ENCODE data around the gene NT5DC1. TPM values are rescaled to one million over a fixed set of nuclear protein-coding genes. Genes with fewer than 3 reads are reported as not detected.
"Not testable (repeated sequence)": the region's sequence is repeated elsewhere in the genome, so short reads cannot be mapped to it uniquely, and the experiment has no call there.

The NT5DC1 gene
- total RNA-seq, 2 experiments from 2014 or later, result 26.4 to 43.7 TPM

DNA sequence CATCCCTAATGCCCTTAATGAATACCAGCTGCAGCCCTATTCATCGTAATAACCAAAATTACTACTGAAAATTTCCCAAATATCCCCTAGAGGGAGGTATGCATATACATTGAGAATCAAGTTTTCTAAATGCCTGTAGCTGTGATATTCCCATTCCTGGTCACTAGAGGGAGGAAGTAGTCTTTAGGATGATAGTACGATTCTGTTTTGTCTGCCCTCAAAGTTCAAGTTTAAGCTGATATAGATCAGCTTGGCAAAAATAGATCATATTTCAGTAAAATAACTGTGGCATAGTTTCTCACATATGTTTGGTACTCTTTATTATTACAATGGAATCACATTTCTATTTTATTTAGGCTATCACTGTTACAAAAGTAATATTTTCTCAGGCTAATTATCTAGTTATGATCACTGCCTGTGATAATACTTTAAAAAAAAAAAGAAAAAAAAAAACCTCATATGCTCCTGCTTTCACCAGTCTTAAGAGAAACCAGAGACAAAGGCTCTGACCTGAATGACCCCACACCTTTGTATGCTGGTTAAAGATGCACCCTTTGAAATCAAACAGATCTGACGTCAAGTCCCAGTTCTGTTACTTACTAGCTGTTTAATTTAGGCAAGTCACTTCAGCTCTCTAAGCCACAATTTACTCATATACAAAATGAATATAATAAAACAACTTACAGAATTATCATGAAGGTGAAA, 168.1 kb downstream of the NT5DC1 start:
- no peak overlapping the region for H3K27ac Mint-ChIP-seq
- peaks cover 20% of the 10 kb centered on the region for H3K36me3 Mint-ChIP-seq
- DNase-seq, result no peak
- peak; percentile 70 for ATAC-seq
- H3K4me3 Mint-ChIP-seq, result no peak overlapping the region
- no peaks in the 10 kb centered on the region for H3K27me3 Mint-ChIP-seq
- peaks cover 8% of the 10 kb centered on the region for H3K4me1 Mint-ChIP-seq
- H3K9me3 Mint-ChIP-seq (ENCODE audit: low read depth), result peaks cover 6% of the 10 kb centered on the region
- CTCF ChIA-PET, result interaction anchor here (0.7 to 3.3 kb wide), 14 partner anchors 8 to 303 kb away, joined by 3 to 14 read pairs (median 5); partner anchors contain the start of genes CALHM4, RWDD1, TSPYL1 and TSPYL4

DNA sequence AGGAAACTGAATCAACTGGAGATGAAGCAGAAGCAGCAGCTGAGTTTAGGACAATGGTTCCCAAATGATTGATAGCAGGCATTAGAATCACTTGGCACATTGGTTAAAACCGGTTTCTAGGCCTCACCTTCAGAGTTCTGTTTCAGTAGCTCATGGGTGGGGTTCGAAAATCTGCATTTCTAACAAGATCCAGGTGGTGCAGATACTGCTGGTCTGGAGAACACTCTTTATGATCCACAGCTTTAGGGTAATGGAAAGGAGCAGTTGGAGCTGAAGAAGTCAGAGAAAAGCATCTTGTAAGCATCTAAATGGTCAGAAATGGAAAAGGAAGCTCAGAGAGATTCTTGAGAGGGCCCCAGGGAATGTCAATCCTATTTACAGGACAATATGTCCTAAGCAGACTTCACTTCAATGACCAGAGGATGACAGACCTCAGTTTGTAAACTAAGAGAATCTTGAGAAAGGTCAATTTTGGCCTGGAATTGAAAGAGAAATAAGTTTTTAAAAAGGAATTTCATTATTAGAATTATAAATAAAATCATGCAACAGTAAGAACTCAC, 170.6 kb downstream of the NT5DC1 start:
- no peaks in the 10 kb centered on the region for H3K9me3 Mint-ChIP-seq (ENCODE audit: low read depth)
- DNase-seq, result no peak
- CTCF ChIA-PET, result interaction anchor here (1.0 to 1.3 kb wide), 2 partner anchors 8 to 9 kb away, joined by 3 read pairs; no protein-coding TSS in a partner anchor
- H3K4me3 Mint-ChIP-seq, result no peak overlapping the region
- H3K27me3 Mint-ChIP-seq, result no peaks in the 10 kb centered on the region
- peaks cover 22% of the 10 kb centered on the region for H3K4me1 Mint-ChIP-seq
- no peak overlapping the region for H3K27ac Mint-ChIP-seq
- ATAC-seq, result no peak
- H3K36me3 Mint-ChIP-seq, result peaks cover 15% of the 10 kb centered on the region

DNA sequence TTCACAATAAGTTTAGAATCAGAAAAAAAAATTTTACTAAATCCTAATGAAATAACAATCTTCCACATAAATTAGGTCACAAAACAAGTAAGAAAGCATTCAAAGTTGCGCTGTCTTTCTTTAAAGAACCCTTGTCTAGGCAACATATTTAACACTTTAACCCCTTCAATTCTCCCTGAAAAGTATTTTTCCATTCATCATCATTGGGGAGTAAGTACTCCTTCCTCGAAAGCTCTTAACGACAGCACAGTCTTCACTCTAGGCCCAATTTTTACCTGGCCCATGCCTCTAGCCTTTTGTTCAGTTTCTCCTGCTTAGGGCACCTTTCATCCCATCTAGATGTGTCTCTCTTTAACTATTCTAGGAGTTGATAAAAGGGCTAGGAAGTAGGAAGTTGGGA, 176.5 kb downstream of the NT5DC1 start:
- peaks cover 40% of the 10 kb centered on the region for H3K36me3 Mint-ChIP-seq
- H3K9me3 Mint-ChIP-seq (ENCODE audit: low read depth), result no peaks in the 10 kb centered on the region
- peaks cover 54% of the 10 kb centered on the region for H3K4me1 Mint-ChIP-seq
- no peaks in the 10 kb centered on the region for H3K27me3 Mint-ChIP-seq
- H3K27ac Mint-ChIP-seq, result peak overlapping the region; percentile 67
- peak overlapping the region; percentile 100 for H3K4me3 Mint-ChIP-seq
- no peak for ATAC-seq
- no peak for DNase-seq
- CTCF ChIA-PET, result interaction anchor here (0.8 to 1.1 kb wide), 6 partner anchors 9 to 294 kb away, joined by 3 to 7 read pairs (median 4); partner anchors contain the start of gene RWDD1

DNA sequence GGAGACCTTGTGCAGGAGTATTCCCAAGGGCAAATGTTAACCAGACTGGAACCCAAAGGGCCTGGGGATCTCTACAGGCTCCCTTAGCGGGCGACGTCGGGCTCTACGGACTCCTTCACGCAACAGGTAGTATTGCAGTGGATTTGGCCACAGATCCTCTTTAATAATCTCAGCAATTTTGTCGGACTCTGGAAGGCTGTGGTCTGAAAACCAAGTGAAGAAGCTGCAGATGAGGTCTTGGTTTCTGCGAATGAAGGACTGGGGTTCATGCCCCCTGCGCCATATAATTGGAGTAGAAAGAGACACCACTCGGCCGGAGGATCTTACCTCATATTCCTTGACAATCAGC, 177.8 kb downstream of the NT5DC1 start:
- ATAC-seq (no peak), DNase-seq (no peak)
- peak overlapping the region; percentile 99 for H3K27ac Mint-ChIP-seq
- H3K9me3 Mint-ChIP-seq (ENCODE audit: low read depth), result no peaks in the 10 kb centered on the region
- H3K36me3 Mint-ChIP-seq, result peaks cover 40% of the 10 kb centered on the region
- H3K4me1 Mint-ChIP-seq, result peaks cover 52% of the 10 kb centered on the region
- CTCF ChIA-PET, result interaction anchor here (0.7 to 2.8 kb wide), 5 partner anchors 10 to 286 kb away, joined by 3 to 15 read pairs (median 4); no protein-coding TSS in a partner anchor
- peak overlapping the region; percentile 100 for H3K4me3 Mint-ChIP-seq
- no peaks in the 10 kb centered on the region for H3K27me3 Mint-ChIP-seq

DNA sequence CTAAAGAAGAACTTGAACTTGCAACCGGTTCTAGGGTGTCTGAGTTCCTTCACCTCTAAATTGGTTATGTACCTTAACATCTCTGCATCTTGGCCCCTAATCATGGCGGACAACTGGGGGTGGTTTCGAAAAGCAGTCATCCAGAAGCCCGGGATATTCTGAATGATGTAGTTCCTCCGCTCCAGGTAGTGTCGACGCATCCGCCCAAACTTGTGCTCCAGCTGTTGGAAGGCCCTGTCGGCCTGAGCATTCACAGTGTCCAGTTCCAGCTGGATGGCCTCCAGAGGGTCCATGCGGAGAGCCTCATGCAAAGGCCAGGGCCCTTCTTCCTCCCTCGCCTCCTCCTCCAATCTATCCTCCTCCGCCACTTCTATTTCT, 178.2 kb downstream of the NT5DC1 start:
- no peak for ATAC-seq
- Mint-ChIP-seq H3K36me3 (peaks cover 38% of the 10 kb centered on the region), H3K27ac (peak overlapping the region; percentile 99), H3K9me3 (ENCODE audit: low read depth) (no peaks in the 10 kb centered on the region), H3K4me3 (peak overlapping the region; percentile 100), H3K27me3 (no peaks in the 10 kb centered on the region), H3K4me1 (peaks cover 51% of the 10 kb centered on the region)
- DNase-seq, result no peak
- CTCF ChIA-PET, result interaction anchor here (1.0 to 2.8 kb wide), 9 partner anchors 8 to 293 kb away, joined by 3 to 15 read pairs (median 4); no protein-coding TSS in a partner anchor

DNA sequence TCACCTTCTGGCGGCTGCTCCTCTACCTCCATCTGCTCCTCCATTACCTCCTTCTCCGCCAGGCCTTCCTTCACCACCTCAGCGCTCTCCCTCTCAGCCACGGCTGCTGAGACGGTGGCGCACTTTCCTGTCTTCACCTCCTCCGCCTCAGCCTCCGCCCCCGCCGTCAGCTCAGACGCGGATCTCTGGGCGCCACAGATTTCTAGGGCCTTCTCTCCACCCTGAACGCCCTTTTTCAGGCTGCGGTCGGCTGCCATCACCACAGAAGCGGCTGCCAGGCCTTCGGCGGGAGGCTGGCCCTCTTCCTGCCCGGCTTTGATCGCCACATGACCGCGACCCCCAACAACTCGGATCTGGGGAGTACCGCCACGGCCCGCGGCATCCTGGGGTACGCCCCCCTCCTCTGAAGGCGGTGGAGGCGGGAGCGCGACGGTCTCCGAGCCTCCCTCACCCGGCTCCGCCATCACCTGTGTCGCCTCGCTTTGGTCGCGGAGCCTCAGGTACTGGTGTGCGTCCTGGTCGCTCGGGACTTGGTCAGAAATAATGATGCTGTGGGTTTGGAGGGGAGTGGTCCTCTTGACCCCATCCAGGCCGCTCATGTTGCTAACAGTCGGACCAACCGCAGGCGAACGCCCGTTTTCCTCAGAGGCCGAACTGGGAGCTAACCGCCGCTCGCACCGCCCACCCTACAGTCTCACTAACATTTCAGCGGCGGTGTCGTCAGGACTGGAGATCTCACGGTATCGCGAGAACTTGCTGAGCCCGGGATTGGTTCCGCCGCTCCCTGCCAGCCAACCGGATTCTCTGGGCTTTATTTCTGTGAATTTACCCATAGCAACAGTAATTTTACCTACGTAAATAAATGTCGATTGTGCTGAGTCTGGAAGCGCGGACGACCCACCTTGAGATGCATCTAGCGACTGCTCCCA, 178.8 kb downstream of the NT5DC1 start, which contains the start of gene TSPYL1:
Gene TSPYL1, minus strand, starts transcription at position 699 of the 929 bp plus-strand sequence. Its CDS starts 100 bp downstream, at position 599.
- Mint-ChIP-seq H3K27ac (peak within 1 kb of the TSS; percentile 99), H3K36me3 (peaks cover 38% of the 10 kb centered on the region), H3K9me3 (ENCODE audit: low read depth) (no peaks in the 10 kb centered on the region), H3K27me3 (no peaks in the 10 kb centered on the region), H3K4me3 (peak within 1 kb of the TSS; percentile 100), H3K4me1 (peaks cover 51% of the 10 kb centered on the region)
- DNase-seq, result peak; percentile 98
- ATAC-seq, result peak; percentile 89
- CTCF ChIA-PET, result interaction anchor here (1.0 to 2.8 kb wide), 12 partner anchors 8 to 293 kb away, joined by 3 to 15 read pairs (median 4); partner anchors contain the start of gene TSPYL4

DNA sequence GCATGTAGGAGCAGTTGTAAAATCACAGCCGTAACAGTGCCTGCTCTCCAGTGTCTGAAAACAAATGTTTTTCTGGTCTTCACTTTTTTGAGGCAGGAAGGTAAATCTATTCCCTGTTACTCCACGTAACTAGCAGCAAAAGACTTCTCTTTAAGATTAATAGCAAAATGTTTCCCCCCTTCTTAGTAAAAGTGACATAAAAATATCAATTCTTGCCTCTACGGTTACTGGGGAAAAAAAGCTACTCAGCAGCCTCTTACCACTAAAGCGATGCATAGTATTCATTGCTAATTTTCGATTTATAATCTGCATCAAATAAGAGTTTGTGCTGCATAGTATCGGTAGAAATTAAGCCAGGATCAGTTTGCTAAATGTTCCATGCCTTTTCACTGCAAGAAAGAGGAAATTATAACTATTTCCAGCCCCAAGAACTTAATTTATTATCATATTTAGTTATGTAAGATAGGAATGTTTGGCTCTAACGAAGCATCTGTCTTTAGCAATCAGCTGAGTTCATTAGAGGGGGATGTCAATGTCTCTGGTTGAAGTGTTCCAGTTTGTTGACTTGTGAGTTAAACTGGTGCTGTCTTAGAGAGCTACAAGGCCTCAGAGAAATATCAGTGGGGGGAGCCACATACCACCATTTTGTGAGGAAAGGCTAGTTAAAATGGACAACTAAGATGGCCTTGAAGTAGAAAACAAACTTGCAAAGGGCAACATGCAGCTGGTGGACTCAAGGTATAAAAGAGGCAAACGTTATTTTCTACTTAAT, 179.7 kb downstream of the NT5DC1 start:
- no peak for ATAC-seq
- no peaks in the 10 kb centered on the region for H3K9me3 Mint-ChIP-seq (ENCODE audit: low read depth)
- CTCF ChIA-PET, result interaction anchor here (1.1 to 2.8 kb wide), 11 partner anchors 8 to 292 kb away, joined by 3 to 15 read pairs (median 6); partner anchors contain the start of gene TSPYL4

DNA sequence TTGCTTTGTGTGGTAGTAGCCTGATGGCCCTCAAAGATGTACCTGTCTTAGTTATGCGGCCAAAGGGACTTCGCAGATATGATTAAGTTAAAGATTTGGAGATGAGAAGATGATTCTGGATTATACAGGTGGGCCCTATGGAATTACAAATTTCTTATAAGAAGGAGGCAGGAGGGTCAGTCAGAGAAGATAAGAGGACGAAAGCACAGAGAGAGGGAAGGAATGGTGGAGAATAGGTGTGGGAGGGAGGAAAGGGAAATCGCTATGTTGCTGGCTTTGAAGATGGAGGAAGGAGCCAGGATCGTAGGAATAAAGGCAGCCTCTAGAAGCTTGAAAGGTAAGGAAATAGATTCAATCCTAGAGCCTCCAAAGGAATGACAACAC, 180.3 kb downstream of the NT5DC1 start:
- Mint-ChIP-seq H3K4me3 (no peak overlapping the region), H3K9me3 (ENCODE audit: low read depth) (no peaks in the 10 kb centered on the region), H3K36me3 (peaks cover 29% of the 10 kb centered on the region), H3K4me1 (peaks cover 41% of the 10 kb centered on the region), H3K27me3 (no peaks in the 10 kb centered on the region), H3K27ac (peak overlapping the region; percentile 99)
- no peak for DNase-seq
- no peak for ATAC-seq
- CTCF ChIA-PET, result interaction anchor here (0.9 to 2.8 kb wide), 4 partner anchors 16 to 280 kb away, joined by 3 to 8 read pairs (median 6); partner anchors contain the start of gene TSPYL4

More for the DNA sequence above, 179.7 kb downstream of the NT5DC1 start:
- H3K27ac Mint-ChIP-seq, result peak overlapping the region; percentile 99
- peaks cover 45% of the 10 kb centered on the region for H3K4me1 Mint-ChIP-seq
- peaks cover 32% of the 10 kb centered on the region for H3K36me3 Mint-ChIP-seq
- DNase-seq, result no peak
- H3K27me3 Mint-ChIP-seq, result no peaks in the 10 kb centered on the region
- peak overlapping the region; percentile 100 for H3K4me3 Mint-ChIP-seq

DNA sequence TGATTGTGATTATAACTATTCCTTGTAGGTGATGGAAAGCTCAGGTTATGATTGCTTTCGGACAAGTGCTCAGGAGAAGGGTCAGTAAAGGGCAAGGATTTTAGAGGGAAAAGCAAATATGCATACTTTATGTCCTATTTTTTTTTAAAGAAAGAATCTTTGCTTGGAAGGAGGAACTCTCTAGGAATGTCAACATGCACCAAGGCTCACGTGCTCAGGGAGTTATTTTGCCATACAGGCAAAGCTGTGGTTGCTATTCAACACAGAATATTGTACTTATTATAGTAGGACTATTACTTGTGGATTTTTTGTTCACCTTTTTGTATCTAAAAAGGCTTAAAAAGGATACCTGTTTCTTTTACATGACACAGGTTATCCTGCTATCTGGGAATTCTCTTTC, 182.0 kb downstream of the NT5DC1 start:
- H3K27me3 Mint-ChIP-seq, result no peaks in the 10 kb centered on the region
- H3K4me3 Mint-ChIP-seq, result no peak overlapping the region
- no peaks in the 10 kb centered on the region for H3K9me3 Mint-ChIP-seq (ENCODE audit: low read depth)
- peaks cover 26% of the 10 kb centered on the region for H3K4me1 Mint-ChIP-seq
- DNase-seq (no peak), ATAC-seq (no peak)
- H3K36me3 Mint-ChIP-seq, result peaks cover 15% of the 10 kb centered on the region
- no peak overlapping the region for H3K27ac Mint-ChIP-seq
- CTCF ChIA-PET, result interaction anchor here (1.5 to 2.1 kb wide), 3 partner anchors 250 to 278 kb away, joined by 3 to 7 read pairs (median 5); no protein-coding TSS in a partner anchor

DNA sequence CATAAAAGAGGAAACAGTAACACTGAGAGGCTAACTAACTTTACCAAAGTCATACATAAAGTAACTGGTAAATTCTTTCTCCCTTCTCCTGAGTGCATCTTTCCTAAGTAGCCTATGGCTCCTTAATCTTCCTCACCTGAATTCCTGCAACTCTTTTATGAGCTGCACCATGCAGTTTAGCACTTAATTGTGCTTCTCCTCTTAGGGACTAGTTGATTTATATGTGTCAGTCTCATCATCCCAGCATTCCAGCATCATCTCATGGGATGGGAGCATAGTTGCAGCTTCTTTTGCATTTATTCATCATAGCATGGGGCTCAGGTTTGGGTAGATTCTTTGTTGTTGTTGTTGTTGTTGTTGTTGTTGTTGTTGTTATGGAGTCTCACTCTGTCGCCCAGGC, 182.5 kb downstream of the NT5DC1 start:
- Mint-ChIP-seq H3K9me3 (ENCODE audit: low read depth) (no peaks in the 10 kb centered on the region), H3K27ac (no peak overlapping the region), H3K4me3 (no peak overlapping the region), H3K4me1 (peaks cover 22% of the 10 kb centered on the region), H3K36me3 (peaks cover 11% of the 10 kb centered on the region), H3K27me3 (no peaks in the 10 kb centered on the region)
- no peak for ATAC-seq
- no peak for DNase-seq
- CTCF ChIA-PET, result interaction anchor here (1.5 to 2.1 kb wide), 3 partner anchors 250 to 278 kb away, joined by 3 to 7 read pairs (median 5); no protein-coding TSS in a partner anchor

DNA sequence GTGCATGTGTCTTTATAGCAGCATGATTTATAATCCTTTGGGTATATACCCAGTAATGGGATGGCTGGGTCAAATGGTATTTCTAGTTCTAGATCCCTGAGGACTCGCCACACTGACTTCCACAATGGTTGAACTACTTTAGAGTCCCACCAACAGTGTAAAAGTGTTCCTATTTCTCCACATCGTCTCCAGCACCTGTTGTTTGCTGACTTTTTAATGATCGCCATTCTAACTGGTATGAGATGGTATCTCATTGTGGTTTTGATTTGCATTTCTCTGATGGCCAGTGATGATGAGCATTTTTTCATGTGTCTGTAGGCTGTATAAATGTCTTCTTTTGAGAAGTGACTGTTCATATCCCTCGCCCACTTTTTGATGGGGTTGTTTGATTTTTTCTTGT, 184.3 kb downstream of the NT5DC1 start:
- ATAC-seq; CTCF ChIA-PET; H3K4me3 Mint-ChIP-seq; DNase-seq; H3K27me3 Mint-ChIP-seq; H3K9me3 Mint-ChIP-seq (ENCODE audit: low read depth); H3K36me3 Mint-ChIP-seq; H3K27ac Mint-ChIP-seq: not testable (repeated sequence)
- H3K4me1 Mint-ChIP-seq, result peaks cover 12% of the 10 kb centered on the region

DNA sequence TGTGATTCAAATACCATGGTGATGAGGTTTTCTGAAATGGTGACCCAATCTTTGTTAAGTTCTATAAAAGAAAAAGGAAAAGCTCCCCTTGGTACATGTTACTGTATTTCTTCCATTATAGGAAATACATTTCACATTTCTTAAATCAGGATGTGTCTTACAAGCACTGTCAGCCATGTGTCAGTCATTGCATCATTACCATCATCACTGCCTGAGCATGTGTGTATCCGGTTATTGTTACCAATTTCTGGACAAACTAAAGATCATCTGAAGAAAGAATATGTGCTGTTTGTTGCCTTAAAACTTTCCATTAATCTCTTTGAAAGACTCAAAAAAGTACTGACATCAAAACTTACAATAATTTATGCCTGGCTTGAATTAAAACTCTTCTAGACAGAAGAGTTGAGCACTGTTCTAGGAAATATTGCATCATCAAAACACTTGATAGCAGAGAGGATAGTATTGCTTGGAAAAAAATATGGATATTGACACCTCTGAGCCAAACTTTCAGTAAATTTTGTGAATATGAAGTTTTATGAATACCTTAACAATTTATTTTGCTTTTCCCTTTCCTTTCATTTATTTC, 186.2 kb downstream of the NT5DC1 start:
- H3K36me3 Mint-ChIP-seq, result no peaks in the 10 kb centered on the region
- H3K4me1 Mint-ChIP-seq, result no peaks in the 10 kb centered on the region
- no peak overlapping the region for H3K27ac Mint-ChIP-seq
- H3K27me3 Mint-ChIP-seq, result no peaks in the 10 kb centered on the region
- CTCF ChIA-PET, result interaction anchor here (0.6 to 4.0 kb wide), 23 partner anchors 8 to 380 kb away, joined by 3 to 46 read pairs (median 3); partner anchors contain the start of genes TSPYL1 and TSPYL4
- no peak for DNase-seq
- H3K4me3 Mint-ChIP-seq, result no peak overlapping the region
- H3K9me3 Mint-ChIP-seq (ENCODE audit: low read depth), result no peaks in the 10 kb centered on the region
- no peak for ATAC-seq

Data from activated CD8-positive, alpha-beta memory T cell treated with anti-CD3 and anti-CD28 coated beads, Interleukin-2, amount 10 ng/mL, durations not matched to agents 7 days and 5 days (primary cell).